ENCODE measurements around the gene PTPRT.

Gene PTPRT

GRCh38 chr20:42587427-42587826 lies 602.3 kb downstream of the PTPRT start:
- Histone ChIP-seq H2AFZ (ENCODE audit: low read length) (no peak overlapping the region), H3K79me2 (ENCODE audit: low read length) (no peaks in the 10 kb centered on the region), H3K4me1 (ENCODE audit: low read length) (no peaks in the 10 kb centered on the region), H3K27ac (ENCODE audit: low read length) (no peak overlapping the region), H4K20me1 (ENCODE audit: insufficient read depth, low read length) (no peaks in the 10 kb centered on the region), H3F3A (ENCODE audit: insufficient read depth, low read length) (no peaks in the 10 kb centered on the region), H3K27me3 (replicated peaks; ENCODE audit: insufficient read depth, low read length) (no peaks in the 10 kb centered on the region), H3K4me2 (ENCODE audit: low read depth, low read length) (no peak overlapping the region), H3K4me3 (ENCODE audit: low read length) (no peak overlapping the region), H3K9ac (ENCODE audit: low read length) (no peak overlapping the region), H3K36me3 (replicated peaks; ENCODE audit: insufficient read depth, low read length) (no peaks in the 10 kb centered on the region), H3K9me2 (replicated peaks; ENCODE audit: insufficient read depth, low read length) (no peaks in the 10 kb centered on the region), H3K9me3 (replicated peaks; ENCODE audit: insufficient read depth, low read length) (no peaks in the 10 kb centered on the region)
- TF ChIP-seq EZH2phosphoT487 (IDR thresholded peaks at IDR 0.05; ENCODE audit: low read length) (no peak), CTCF (IDR thresholded peaks at IDR 0.05; ENCODE audit: low read length) (no peak), EZH2 (optimal IDR thresholded peaks at IDR 0.05; ENCODE audit: low read depth, low read length) (no peak)
- DNase-seq: no peak

- H3K4me3 ChIP-seq (ENCODE audit: low read length): no peak overlapping the region
- no peaks in the 10 kb centered on the region for H3F3A ChIP-seq (ENCODE audit: insufficient read depth, low read length)
- no peaks in the 10 kb centered on the region for H3K79me2 ChIP-seq (ENCODE audit: low read length)
- H3K9ac ChIP-seq (ENCODE audit: low read length): no peak overlapping the region
- no peak for DNase-seq
- H3K4me2 ChIP-seq (ENCODE audit: low read depth, low read length): no peak overlapping the region
- H3K9me2 ChIP-seq (replicated peaks; ENCODE audit: insufficient read depth, low read length): no peaks in the 10 kb centered on the region
- no peaks in the 10 kb centered on the region for H3K9me3 ChIP-seq (replicated peaks; ENCODE audit: insufficient read depth, low read length)
- H3K36me3 ChIP-seq (replicated peaks; ENCODE audit: insufficient read depth, low read length): no peaks in the 10 kb centered on the region
- no peaks in the 10 kb centered on the region for H3K27me3 ChIP-seq (replicated peaks; ENCODE audit: insufficient read depth, low read length)
- no peak for TF ChIP-seq CTCF (IDR thresholded peaks at IDR 0.05; ENCODE audit: low read length)
- TF ChIP-seq EZH2phosphoT487 (IDR thresholded peaks at IDR 0.05; ENCODE audit: low read length): no peak
- TF ChIP-seq EZH2 (optimal IDR thresholded peaks at IDR 0.05; ENCODE audit: low read depth, low read length): no peak
- no peak overlapping the region for H3K27ac ChIP-seq (ENCODE audit: low read length)
- no peaks in the 10 kb centered on the region for H3K4me1 ChIP-seq (ENCODE audit: low read length)
- no peaks in the 10 kb centered on the region for H4K20me1 ChIP-seq (ENCODE audit: insufficient read depth, low read length)
- H2AFZ ChIP-seq (ENCODE audit: low read length): no peak overlapping the region
Measured at GRCh38 chr20:42581311-42581710, 608.4 kb downstream of the PTPRT start.

- H2AFZ ChIP-seq (ENCODE audit: low read length): no peak overlapping the region
- no peak for TF ChIP-seq EZH2 (optimal IDR thresholded peaks at IDR 0.05; ENCODE audit: low read depth, low read length)
- TF ChIP-seq EZH2phosphoT487 (IDR thresholded peaks at IDR 0.05; ENCODE audit: low read length): no peak
- no peak for TF ChIP-seq CTCF (IDR thresholded peaks at IDR 0.05; ENCODE audit: low read length)
Measured at GRCh38 chr20:42576167-42576566, 613.5 kb downstream of the PTPRT start.

More at GRCh38 chr20:42576167-42576566, 613.5 kb downstream of the PTPRT start:
- Histone ChIP-seq H4K20me1 (ENCODE audit: insufficient read depth, low read length) (no peaks in the 10 kb centered on the region), H3K4me1 (ENCODE audit: low read length) (no peaks in the 10 kb centered on the region), H3K79me2 (ENCODE audit: low read length) (no peaks in the 10 kb centered on the region), H3K4me3 (ENCODE audit: low read length) (no peak overlapping the region), H3K9me3 (replicated peaks; ENCODE audit: insufficient read depth, low read length) (no peaks in the 10 kb centered on the region), H3K4me2 (ENCODE audit: low read depth, low read length) (no peak overlapping the region), H3K27ac (ENCODE audit: low read length) (no peak overlapping the region), H3F3A (ENCODE audit: insufficient read depth, low read length) (no peaks in the 10 kb centered on the region), H3K9ac (ENCODE audit: low read length) (no peak overlapping the region), H3K36me3 (replicated peaks; ENCODE audit: insufficient read depth, low read length) (no peaks in the 10 kb centered on the region), H3K9me2 (replicated peaks; ENCODE audit: insufficient read depth, low read length) (no peaks in the 10 kb centered on the region), H3K27me3 (replicated peaks; ENCODE audit: insufficient read depth, low read length) (no peaks in the 10 kb centered on the region)
- no peak for DNase-seq

Data from MM.1S (cell line).